WTC11 (cell line): Measurements from ENCODE around the gene CTNNA2. TPM values are rescaled to one million over a fixed set of nuclear protein-coding genes. Genes with fewer than 3 reads are reported as not detected.

Experiments used
- ATAC-seq: fragments of 200-7000 bp; cut with Tn5 transposase; 2 replicates; pipeline ENCODE4 v1.10.0; 2021; ENCODE audit warnings: mild to moderate bottlenecking, moderate library complexity
- CTCF ChIA-PET: fragments of 300-600 bp; sonication (Branson Sonifier 250); formaldehyde crosslinking; loops from one replicate; lab custom pipeline; 2021; ENCODE audit warnings: antibody characterized with exemption; lab: Charles Lee
- POLR2A ChIA-PET: fragments of 350-600 bp; sonication (Branson Sonifier 250); formaldehyde crosslinking; loops from one replicate; lab custom pipeline; 2021; ENCODE audit warnings: antibody characterized with exemption; lab: Charles Lee
- DNase-seq: peaks from one replicate; pipeline ENCODE4 v3.0.0; 2021; ENCODE audit warnings: low spot score
- H3K27ac Mint-ChIP-seq: 2 replicates; pipeline ENCODE4 v1.8.0; 2021; ENCODE audit warnings: mixed read lengths
- H3K27me3 Mint-ChIP-seq: 2 replicates; pipeline ENCODE4 v1.8.0; 2021; ENCODE audit warnings: low read depth, mild to moderate bottlenecking, moderate library complexity, mixed read lengths
- H3K36me3 Mint-ChIP-seq: 2 replicates; pipeline ENCODE4 v1.8.0; 2021; ENCODE audit warnings: mixed read lengths
- H3K4me1 Mint-ChIP-seq: 2 replicates; pipeline ENCODE4 v1.8.0; 2022; ENCODE audit warnings: mixed read lengths
- H3K4me3 Mint-ChIP-seq: 2 replicates; pipeline ENCODE4 v1.8.0; 2021; ENCODE audit warnings: mild to moderate bottlenecking, moderate library complexity, mixed read lengths
- H3K9me3 Mint-ChIP-seq: 2 replicates; pipeline ENCODE4 v1.8.0; 2021; ENCODE audit warnings: mixed read lengths
- E2F4 ChIP-seq: sonication (generic); formaldehyde crosslinking; IDR thresholded peaks from 2 replicates; pipeline ENCODE4 v1.8.1; 2022; ENCODE audit warnings: low read depth, mild to moderate bottlenecking, moderate library complexity, missing genetic modification reagents, borderline replicate concordance
- ELF4 ChIP-seq: sonication (generic); formaldehyde crosslinking; IDR thresholded peaks from 2 replicates; pipeline ENCODE4 v1.8.1; 2022; ENCODE audit warnings: low read depth, mild to moderate bottlenecking, moderate library complexity, missing genetic modification reagents
- ETV6 ChIP-seq: sonication (generic); formaldehyde crosslinking; IDR thresholded peaks from 2 replicates; pipeline ENCODE4 v1.8.1; 2022; ENCODE audit warnings: mild to moderate bottlenecking, missing genetic modification reagents
- FOXK1 ChIP-seq: sonication (generic); formaldehyde crosslinking; IDR thresholded peaks from 2 replicates; pipeline ENCODE4 v1.8.0; 2022; ENCODE audit warnings: mild to moderate bottlenecking, moderate library complexity, missing genetic modification reagents
- GABPB1 ChIP-seq: sonication (generic); formaldehyde crosslinking; IDR thresholded peaks from 2 replicates; pipeline ENCODE4 v1.8.1; 2023; ENCODE audit warnings: mild to moderate bottlenecking, missing genetic modification reagents
- GTF2I ChIP-seq: fragments of 250-450 bp; sonication (Bioruptor Pico); conservative IDR thresholded peaks from 2 replicates; pipeline ENCODE4 v1.4.0; 2021; ENCODE audit warnings: mild to moderate bottlenecking
- JAZF1 ChIP-seq: fragments of 250-450 bp; sonication (Bioruptor Pico); IDR thresholded peaks from 2 replicates; pipeline ENCODE4 v1.9.0; 2021; ENCODE audit warnings: moderate library complexity, mild to moderate bottlenecking, inconsistent platforms
- MXD4 ChIP-seq: fragments of 250-450 bp; sonication (Bioruptor Pico); IDR thresholded peaks from 2 replicates; pipeline ENCODE4 v1.8.0; 2021; ENCODE audit warnings: mild to moderate bottlenecking, moderate library complexity, borderline replicate concordance
- NFYB ChIP-seq: sonication (generic); formaldehyde crosslinking; conservative IDR thresholded peaks from 2 replicates; pipeline ENCODE4 v1.8.0; 2022; ENCODE audit warnings: low read depth, missing genetic modification reagents
- NR2C2 ChIP-seq: sonication (generic); formaldehyde crosslinking; IDR thresholded peaks from 2 replicates; pipeline ENCODE4 v1.8.0; 2022; ENCODE audit warnings: mild to moderate bottlenecking, missing genetic modification reagents
- PRRX2 ChIP-seq: fragments of 250-450 bp; sonication (Bioruptor Pico); IDR thresholded peaks from 2 replicates; pipeline ENCODE4 v1.8.0; 2021; ENCODE audit warnings: mild to moderate bottlenecking
- RELA ChIP-seq: sonication (generic); formaldehyde crosslinking; IDR thresholded peaks from 2 replicates; pipeline ENCODE4 v1.8.1; 2022; ENCODE audit warnings: missing genetic modification reagents, mild to moderate bottlenecking, borderline replicate concordance
- SMAD3 ChIP-seq: sonication (generic); formaldehyde crosslinking; IDR thresholded peaks from 2 replicates; pipeline ENCODE4 v1.8.0; 2022; ENCODE audit warnings: missing genetic modification reagents, mild to moderate bottlenecking, borderline replicate concordance
- SOX15 ChIP-seq: fragments of 250-450 bp; sonication (Bioruptor Pico); IDR thresholded peaks from 2 replicates; pipeline ENCODE4 v1.9.0; 2021; ENCODE audit warnings: mild to moderate bottlenecking
- USF1 ChIP-seq: sonication (generic); formaldehyde crosslinking; IDR thresholded peaks from 2 replicates; pipeline ENCODE4 v1.8.0; 2022; ENCODE audit warnings: mild to moderate bottlenecking, missing genetic modification reagents
- ZNF219 ChIP-seq: sonication (generic); formaldehyde crosslinking; IDR thresholded peaks from 2 replicates; pipeline ENCODE4 v1.8.0; 2023; ENCODE audit warnings: missing genetic modification reagents, mild to moderate bottlenecking, borderline replicate concordance
- ZNF263 ChIP-seq: sonication (generic); formaldehyde crosslinking; IDR thresholded peaks from 2 replicates; pipeline ENCODE4 v1.8.1; 2022; ENCODE audit warnings: low read depth, mild to moderate bottlenecking, moderate library complexity, missing genetic modification reagents
- ZNF416 ChIP-seq: fragments of 250-450 bp; sonication (Bioruptor Pico); IDR thresholded peaks from 2 replicates; pipeline ENCODE4 v1.9.0; 2021; ENCODE audit warnings: mild to moderate bottlenecking, inconsistent platforms
- total RNA-seq: library from RNA; stranded (reverse); gene quantifications from 3 replicates; pipeline ENCODE4 v1.2.3, GENCODE V29; 2021
- TF ChIP-seq, protein P1 (sequence below): fragments of 250-450 bp; sonication (Bioruptor Pico); IDR thresholded peaks from 2 replicates; pipeline ENCODE4 v1.9.0; 2021; ENCODE audit warnings: mild to moderate bottlenecking
- TF ChIP-seq, protein P2 (sequence below): sonication (generic); formaldehyde crosslinking; IDR thresholded peaks from 2 replicates; pipeline ENCODE4 v1.8.0; 2022; ENCODE audit warnings: mild to moderate bottlenecking, missing genetic modification reagents
- TF ChIP-seq, protein P3 (sequence below): sonication (generic); formaldehyde crosslinking; IDR thresholded peaks from 2 replicates; pipeline ENCODE4 v1.8.0; 2023; ENCODE audit warnings: missing genetic modification reagents
- TF ChIP-seq, protein P4 (sequence below): sonication (generic); formaldehyde crosslinking; IDR thresholded peaks from 2 replicates; pipeline ENCODE4 v1.8.0; 2023; ENCODE audit warnings: mild to moderate bottlenecking, missing genetic modification reagents
- TF ChIP-seq, protein P5 (sequence below): sonication (generic); formaldehyde crosslinking; IDR thresholded peaks from 2 replicates; pipeline ENCODE4 v1.8.1; 2022; ENCODE audit warnings: mild to moderate bottlenecking, moderate library complexity, missing genetic modification reagents

Gene CTNNA2
- total RNA-seq, 1 experiment from 2014 or later = 3.8 TPM

DNA sequence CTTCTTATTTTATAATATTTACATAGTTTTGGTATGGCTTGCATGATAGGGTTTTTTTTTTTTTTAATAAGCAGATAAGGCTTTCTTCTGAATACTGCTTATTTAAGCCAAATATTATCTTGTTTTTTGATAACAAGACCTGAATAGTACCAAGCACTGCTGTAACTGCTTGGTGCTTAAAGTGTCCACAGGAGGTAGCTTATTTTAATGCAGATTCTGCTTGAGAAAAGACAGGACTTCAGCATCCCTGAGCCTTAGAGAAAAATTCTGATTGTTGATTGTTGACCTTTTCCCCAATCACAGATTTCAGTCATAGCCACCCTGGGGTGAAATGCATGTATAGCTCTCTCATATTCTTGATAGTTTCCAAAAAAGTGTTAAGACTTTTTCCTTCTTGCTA is 336.4 kb downstream of the CTNNA2 start:
- H3K4me3 Mint-ChIP-seq = no peak overlapping the region
- peaks cover 4% of the 10 kb centered on the region for H3K36me3 Mint-ChIP-seq
- H3K27ac Mint-ChIP-seq = no peak overlapping the region
- ATAC-seq (peak; percentile 80), DNase-seq (no peak)
- H3K9me3 Mint-ChIP-seq = peaks cover 8% of the 10 kb centered on the region; the same call in 1 of the 2 replicates
- no peaks in the 10 kb centered on the region for H3K27me3 Mint-ChIP-seq
- H3K4me1 Mint-ChIP-seq = peaks cover 62% of the 10 kb centered on the region
- TF ChIP-seq ZNF263 (no peak), GABPB1 (CRISPR knock-in tag) (no peak), FOXK1 (CRISPR knock-in tag) (no peak), NFYB (CRISPR knock-in tag) (no peak), ETV6 (CRISPR knock-in tag) (no peak), JAZF1 (CRISPR knock-in tag) (no peak), USF1 (no peak), SMAD3 (no peak), NR2C2 (no peak), RELA (CRISPR knock-in tag) (no peak), PRRX2 (CRISPR knock-in tag) (no peak), E2F4 (CRISPR knock-in tag) (no peak), MXD4 (CRISPR knock-in tag) (no peak), GTF2I (CRISPR knock-in tag) (no peak)
- TF ChIP-seq, protein P1, sequence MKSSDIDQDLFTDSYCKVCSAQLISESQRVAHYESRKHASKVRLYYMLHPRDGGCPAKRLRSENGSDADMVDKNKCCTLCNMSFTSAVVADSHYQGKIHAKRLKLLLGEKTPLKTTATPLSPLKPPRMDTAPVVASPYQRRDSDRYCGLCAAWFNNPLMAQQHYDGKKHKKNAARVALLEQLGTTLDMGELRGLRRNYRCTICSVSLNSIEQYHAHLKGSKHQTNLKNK = no peak
- TF ChIP-seq, protein P2, sequence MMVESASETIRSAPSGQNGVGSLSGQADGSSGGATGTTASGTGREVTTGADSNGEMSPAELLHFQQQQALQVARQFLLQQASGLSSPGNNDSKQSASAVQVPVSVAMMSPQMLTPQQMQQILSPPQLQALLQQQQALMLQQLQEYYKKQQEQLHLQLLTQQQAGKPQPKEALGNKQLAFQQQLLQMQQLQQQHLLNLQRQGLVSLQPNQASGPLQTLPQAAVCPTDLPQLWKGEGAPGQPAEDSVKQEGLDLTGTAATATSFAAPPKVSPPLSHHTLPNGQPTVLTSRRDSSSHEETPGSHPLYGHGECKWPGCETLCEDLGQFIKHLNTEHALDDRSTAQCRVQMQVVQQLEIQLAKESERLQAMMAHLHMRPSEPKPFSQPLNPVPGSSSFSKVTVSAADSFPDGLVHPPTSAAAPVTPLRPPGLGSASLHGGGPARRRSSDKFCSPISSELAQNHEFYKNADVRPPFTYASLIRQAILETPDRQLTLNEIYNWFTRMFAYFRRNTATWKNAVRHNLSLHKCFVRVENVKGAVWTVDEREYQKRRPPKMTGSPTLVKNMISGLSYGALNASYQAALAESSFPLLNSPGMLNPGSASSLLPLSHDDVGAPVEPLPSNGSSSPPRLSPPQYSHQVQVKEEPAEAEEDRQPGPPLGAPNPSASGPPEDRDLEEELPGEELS (CRISPR knock-in tag) = no peak
- TF ChIP-seq, protein P3, sequence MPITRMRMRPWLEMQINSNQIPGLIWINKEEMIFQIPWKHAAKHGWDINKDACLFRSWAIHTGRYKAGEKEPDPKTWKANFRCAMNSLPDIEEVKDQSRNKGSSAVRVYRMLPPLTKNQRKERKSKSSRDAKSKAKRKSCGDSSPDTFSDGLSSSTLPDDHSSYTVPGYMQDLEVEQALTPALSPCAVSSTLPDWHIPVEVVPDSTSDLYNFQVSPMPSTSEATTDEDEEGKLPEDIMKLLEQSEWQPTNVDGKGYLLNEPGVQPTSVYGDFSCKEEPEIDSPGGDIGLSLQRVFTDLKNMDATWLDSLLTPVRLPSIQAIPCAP (CRISPR knock-in tag) = no peak
- TF ChIP-seq, protein P4, sequence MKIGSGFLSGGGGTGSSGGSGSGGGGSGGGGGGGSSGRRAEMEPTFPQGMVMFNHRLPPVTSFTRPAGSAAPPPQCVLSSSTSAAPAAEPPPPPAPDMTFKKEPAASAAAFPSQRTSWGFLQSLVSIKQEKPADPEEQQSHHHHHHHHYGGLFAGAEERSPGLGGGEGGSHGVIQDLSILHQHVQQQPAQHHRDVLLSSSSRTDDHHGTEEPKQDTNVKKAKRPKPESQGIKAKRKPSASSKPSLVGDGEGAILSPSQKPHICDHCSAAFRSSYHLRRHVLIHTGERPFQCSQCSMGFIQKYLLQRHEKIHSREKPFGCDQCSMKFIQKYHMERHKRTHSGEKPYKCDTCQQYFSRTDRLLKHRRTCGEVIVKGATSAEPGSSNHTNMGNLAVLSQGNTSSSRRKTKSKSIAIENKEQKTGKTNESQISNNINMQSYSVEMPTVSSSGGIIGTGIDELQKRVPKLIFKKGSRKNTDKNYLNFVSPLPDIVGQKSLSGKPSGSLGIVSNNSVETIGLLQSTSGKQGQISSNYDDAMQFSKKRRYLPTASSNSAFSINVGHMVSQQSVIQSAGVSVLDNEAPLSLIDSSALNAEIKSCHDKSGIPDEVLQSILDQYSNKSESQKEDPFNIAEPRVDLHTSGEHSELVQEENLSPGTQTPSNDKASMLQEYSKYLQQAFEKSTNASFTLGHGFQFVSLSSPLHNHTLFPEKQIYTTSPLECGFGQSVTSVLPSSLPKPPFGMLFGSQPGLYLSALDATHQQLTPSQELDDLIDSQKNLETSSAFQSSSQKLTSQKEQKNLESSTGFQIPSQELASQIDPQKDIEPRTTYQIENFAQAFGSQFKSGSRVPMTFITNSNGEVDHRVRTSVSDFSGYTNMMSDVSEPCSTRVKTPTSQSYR (CRISPR knock-in tag) = no peak
- CTCF ChIA-PET = interaction anchor here (1.1 to 1.3 kb wide), 2 partner anchors 10 to 67 kb away, joined by 3 to 6 read pairs; no protein-coding TSS in a partner anchor
- POLR2A ChIA-PET = no interaction called here

DNA sequence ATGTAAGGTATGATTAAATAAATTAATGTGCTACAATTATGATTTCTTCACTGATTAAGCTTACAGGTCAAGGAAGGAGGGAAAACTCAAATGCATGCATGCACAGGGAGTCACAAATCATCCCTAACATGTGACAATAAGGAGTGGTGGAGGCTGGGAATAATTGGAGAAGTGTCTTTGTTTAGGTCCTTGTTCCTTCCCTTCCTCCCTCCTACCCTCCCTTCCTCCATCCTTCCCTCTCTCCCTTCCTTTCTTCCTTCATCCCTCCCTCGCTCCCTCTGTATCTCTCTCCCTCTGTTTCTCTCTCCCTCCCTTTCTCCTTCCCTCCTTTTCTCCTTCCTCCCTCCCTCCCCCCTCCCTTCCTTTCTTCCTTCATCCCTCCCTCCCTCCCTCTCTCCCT is 337.1 kb downstream of the CTNNA2 start:
- ChIA-PET POLR2A (no interaction called here), CTCF (interaction anchor here (1.1 kb wide), 1 partner anchor 9 kb away, joined by 3 read pairs; no protein-coding TSS in a partner anchor)
- no peak overlapping the region for H3K4me3 Mint-ChIP-seq
- ATAC-seq (no peak), DNase-seq (no peak)
- no peak overlapping the region for H3K27ac Mint-ChIP-seq
- peaks cover 8% of the 10 kb centered on the region; the same call in 1 of the 2 replicates for H3K9me3 Mint-ChIP-seq
- TF ChIP-seq ELF4 (CRISPR knock-in tag) (no peak), ZNF219 (no peak), ZNF263 (no peak), NR2C2 (no peak), E2F4 (CRISPR knock-in tag) (no peak), SOX15 (CRISPR knock-in tag) (no peak), ZNF416 (no peak)
- TF ChIP-seq, protein P5, sequence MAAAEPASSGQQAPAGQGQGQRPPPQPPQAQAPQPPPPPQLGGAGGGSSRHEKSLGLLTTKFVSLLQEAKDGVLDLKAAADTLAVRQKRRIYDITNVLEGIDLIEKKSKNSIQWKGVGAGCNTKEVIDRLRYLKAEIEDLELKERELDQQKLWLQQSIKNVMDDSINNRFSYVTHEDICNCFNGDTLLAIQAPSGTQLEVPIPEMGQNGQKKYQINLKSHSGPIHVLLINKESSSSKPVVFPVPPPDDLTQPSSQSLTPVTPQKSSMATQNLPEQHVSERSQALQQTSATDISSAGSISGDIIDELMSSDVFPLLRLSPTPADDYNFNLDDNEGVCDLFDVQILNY (CRISPR knock-in tag) = no peak
- peaks cover 4% of the 10 kb centered on the region for H3K36me3 Mint-ChIP-seq
- no peaks in the 10 kb centered on the region for H3K27me3 Mint-ChIP-seq
- H3K4me1 Mint-ChIP-seq = peaks cover 64% of the 10 kb centered on the region
